GM23338 (cell line): ENCODE measurements around the gene DBH. TPM values are rescaled to one million over a fixed set of nuclear protein-coding genes. Genes with fewer than 3 reads are reported as not detected.

Source experiments
- ATAC-seq: fragments of 200-7000 bp; cut with Tn5 transposase; 3 replicates; pipeline ENCODE4 v1.9.1; 2020
- DNase-seq: peaks from one replicate; pipeline ENCODE4 v3.0.0-alpha.2; 2015; ENCODE audit warnings: low spot score
- H2AFZ ChIP-seq: fragments of 200-600 bp; sonication (generic); 2 replicates; pipeline ENCODE4 v1.8.0; 2016; ENCODE audit warnings: antibody characterized with exemption, mild to moderate bottlenecking, moderate library complexity
- H3F3A ChIP-seq: fragments of 200-600 bp; sonication (generic); replicated peaks from 2 replicates; pipeline ENCODE4 v1.8.0; 2017; ENCODE audit warnings: antibody characterized with exemption, mixed run types, low read depth
- H3K27ac ChIP-seq: fragments of 200-600 bp; sonication (generic); 2 replicates; pipeline ENCODE4 v1.6.1; 2016; ENCODE audit warnings: low read depth
- H3K27me3 ChIP-seq: fragments of 200-600 bp; sonication (generic); 2 replicates; pipeline ENCODE4 v1.8.0; 2016; ENCODE audit warnings: mild to moderate bottlenecking, mixed run types, moderate library complexity; ENCODE audit not compliant: insufficient read depth
- H3K36me3 ChIP-seq: fragments of 200-600 bp; sonication (generic); 2 replicates; pipeline ENCODE4 v1.8.0; 2016; ENCODE audit warnings: mild to moderate bottlenecking; ENCODE audit not compliant: insufficient read depth
- H3K4me1 ChIP-seq: fragments of 200-600 bp; sonication (generic); 2 replicates; pipeline ENCODE4 v1.8.0; 2016; ENCODE audit warnings: mild to moderate bottlenecking, moderate library complexity; ENCODE audit not compliant: insufficient read depth
- H3K4me2 ChIP-seq: fragments of 200-600 bp; sonication (generic); 2 replicates; pipeline ENCODE4 v1.7.1; 2017; ENCODE audit warnings: mixed run types
- H3K4me3 ChIP-seq: fragments of 200-600 bp; sonication (generic); 2 replicates; pipeline ENCODE4 v1.6.1; 2016; ENCODE audit warnings: mixed run types
- H3K79me2 ChIP-seq: fragments of 200-600 bp; sonication (generic); replicated peaks from 2 replicates; pipeline ENCODE4 v1.8.0; 2017; ENCODE audit warnings: mild to moderate bottlenecking; ENCODE audit not compliant: insufficient read depth
- H3K9me2 ChIP-seq: fragments of 200-600 bp; sonication (generic); 2 replicates; pipeline ENCODE4 v1.8.0; 2017; ENCODE audit not compliant: insufficient read depth
- H4K20me1 ChIP-seq: fragments of 200-600 bp; sonication (generic); replicated peaks from 2 replicates; pipeline ENCODE4 v1.8.0; 2017; ENCODE audit warnings: mild to moderate bottlenecking; ENCODE audit not compliant: insufficient read depth
- H3K27ac Mint-ChIP-seq: 2 replicates; pipeline ENCODE4 v1.8.0; 2020; ENCODE audit warnings: inconsistent platforms, mild to moderate bottlenecking, moderate library complexity, mixed read lengths
- H3K27me3 Mint-ChIP-seq: 3 replicates; pipeline ENCODE4 v1.8.0; 2022; ENCODE audit warnings: low read depth, mild to moderate bottlenecking, moderate library complexity, mixed read lengths, inconsistent platforms; ENCODE audit not compliant: insufficient read depth, poor library complexity
- H3K36me3 Mint-ChIP-seq: 3 replicates; pipeline ENCODE4 v1.8.0; 2021; ENCODE audit warnings: low read depth, mild to moderate bottlenecking, inconsistent platforms, moderate library complexity, mixed read lengths
- H3K4me1 Mint-ChIP-seq: 3 replicates; pipeline ENCODE4 v1.8.0; 2020; ENCODE audit warnings: mild to moderate bottlenecking, inconsistent platforms, mixed read lengths
- H3K4me3 Mint-ChIP-seq: 3 replicates; pipeline ENCODE4 v1.8.0; 2021; ENCODE audit warnings: moderate library complexity, mild to moderate bottlenecking, inconsistent platforms, mixed read lengths
- H3K9me3 Mint-ChIP-seq: 3 replicates; pipeline ENCODE4 v1.8.0; 2020; ENCODE audit warnings: moderate library complexity, mild to moderate bottlenecking, inconsistent platforms, mixed read lengths
- CREB1 ChIP-seq: fragments of 250-450 bp; sonication (Bioruptor Pico); IDR thresholded peaks from 2 replicates; pipeline ENCODE4 v1.5.0; 2020; ENCODE audit warnings: low read depth, mild to moderate bottlenecking, moderate library complexity
- CTCF ChIP-seq, 2 experiments: fragments of 200-600 bp in 1 of 2; sonication (generic) in 1 of 2; conservative IDR thresholded peaks; 2 replicates each; pipeline versions ENCODE4 v1.5.1 to v1.6.1; 2016 to 2017; ENCODE audit warnings: antibody characterized with exemption in 2 of 2, low read depth in 2 of 2, mild to moderate bottlenecking in 2 of 2, moderate library complexity in 1 of 2
- ETS1 ChIP-seq: IDR thresholded peaks from 2 replicates; pipeline ENCODE4 v1.6.1; 2016; ENCODE audit warnings: antibody characterized with exemption
- EZH2 ChIP-seq: fragments of 200-600 bp; sonication (generic); IDR thresholded peaks from one replicate; pipeline ENCODE4 v1.8.0; 2017; ENCODE audit warnings: antibody characterized with exemption, mild to moderate bottlenecking, low read depth; ENCODE audit not compliant: unreplicated experiment
- EZH2phosphoT487 ChIP-seq: fragments of 200-600 bp; sonication (generic); IDR thresholded peaks from one replicate; pipeline ENCODE4 v1.8.1; 2018; ENCODE audit warnings: antibody characterized with exemption; ENCODE audit not compliant: unreplicated experiment
- JUNB ChIP-seq: IDR thresholded peaks from one replicate; pipeline ENCODE4 v1.6.1; 2016; ENCODE audit warnings: antibody characterized with exemption; ENCODE audit not compliant: unreplicated experiment
- NANOG ChIP-seq: IDR thresholded peaks from 2 replicates; pipeline ENCODE4 v1.6.1; 2016; ENCODE audit warnings: antibody characterized with exemption, borderline replicate concordance
- POLR2AphosphoS5 ChIP-seq: IDR thresholded peaks from 2 replicates; pipeline ENCODE4 v1.6.1; 2016; ENCODE audit warnings: antibody characterized with exemption, low read depth
- REST ChIP-seq: IDR thresholded peaks from one replicate; pipeline ENCODE4 v1.6.1; 2018; ENCODE audit warnings: antibody characterized with exemption; ENCODE audit not compliant: unreplicated experiment
- STAT1 ChIP-seq: IDR thresholded peaks from one replicate; pipeline ENCODE4 v1.6.1; 2016; ENCODE audit warnings: antibody characterized with exemption; ENCODE audit not compliant: unreplicated experiment
- ZNF114 ChIP-seq: fragments of 250-450 bp; sonication (Bioruptor Pico); IDR thresholded peaks from 2 replicates; pipeline ENCODE4 v1.5.0; 2020; ENCODE audit warnings: mild to moderate bottlenecking, moderate library complexity
- ZNF331 ChIP-seq: fragments of 250-450 bp; sonication (Bioruptor Pico); IDR thresholded peaks from 2 replicates; pipeline ENCODE4 v1.5.0; 2020; ENCODE audit warnings: low read depth, mild to moderate bottlenecking, moderate library complexity
- ZNF462 ChIP-seq: fragments of 250-450 bp; sonication (Bioruptor Pico); IDR thresholded peaks from 2 replicates; pipeline ENCODE4 v1.5.0; 2020; ENCODE audit warnings: mild to moderate bottlenecking, moderate library complexity
- polyA plus RNA-seq: library from polyadenylated mRNA; unstranded; fragments of >200 nt; fragmentation: Nextera tagmentation; extraction: Ambion mirVana; gene quantifications from 2 replicates; pipeline ENCODE4 v1.2.1, GENCODE V29; 2016
- total RNA-seq: library from RNA; depleted of rRNA; stranded (reverse); fragments of >200 nt; shearing (Covaris generic); gene quantifications from 2 replicates; pipeline ENCODE4 v1.2.3, GENCODE V29; 2014

The DBH gene
- total and polyA plus RNA-seq, 2 experiments from 2014 or later = 0.08 to 0.24 TPM

- H3K27ac Mint-ChIP-seq = no peak overlapping the region
These were observed 47.5 kb downstream of the DBH start for GRCh38 chr9:133683586-133684120.

More at GRCh38 chr9:133683586-133684120, 47.5 kb downstream of the DBH start:
- Histone ChIP-seq H2AFZ (no peak overlapping the region), H3K36me3 (no peaks in the 10 kb centered on the region), H3K27me3 (no peaks in the 10 kb centered on the region), H3K4me3 (no peak overlapping the region), H3K79me2 (no peaks in the 10 kb centered on the region), H3K4me1 (no peaks in the 10 kb centered on the region), H3F3A (no peaks in the 10 kb centered on the region), H3K4me2 (no peak overlapping the region), H4K20me1 (no peaks in the 10 kb centered on the region), H3K9me2 (no peaks in the 10 kb centered on the region), H3K27ac (no peak overlapping the region)
- Mint-ChIP-seq H3K36me3 (no peaks in the 10 kb centered on the region), H3K9me3 (no peaks in the 10 kb centered on the region), H3K27me3 (peaks cover 11% of the 10 kb centered on the region), H3K4me3 (no peak overlapping the region), H3K4me1 (peaks cover 2% of the 10 kb centered on the region; the same call in 2 of the 3 replicates)
- TF ChIP-seq EZH2phosphoT487 (no peak), ZNF114 (CRISPR knock-in tag) (no peak), STAT1 (no peak), JUNB (no peak), ZNF331 (CRISPR knock-in tag) (no peak), REST (no peak), ETS1 (no peak), NANOG (no peak), EZH2 (no peak), CREB1 (no peak), ZNF462 (CRISPR knock-in tag) (no peak), CTCF (conservative IDR thresholded peaks at IDR 0.05; ENCODE audit: low read depth in 2 of 2) (no peak), POLR2AphosphoS5 (no peak)
- no peak for DNase-seq
- no peak for ATAC-seq
